Chondrocyte (in vitro differentiated cells): ENCODE results near the gene TFEB. TPM values are rescaled to one million over a fixed set of nuclear protein-coding genes. Genes with fewer than 3 reads are reported as not detected.

Experiments used
- DNase-seq: peaks from one replicate; pipeline ENCODE4 v3.0.0; 2021; ENCODE audit warnings: mixed read lengths, low spot score
- H3K27ac Mint-ChIP-seq: one replicate; pipeline ENCODE4 v1.8.0; 2021; ENCODE audit warnings: mild to moderate bottlenecking, moderate library complexity, mixed read lengths; ENCODE audit not compliant: unreplicated experiment
- H3K27me3 Mint-ChIP-seq: 2 replicates; pipeline ENCODE4 v1.8.0; 2021; ENCODE audit warnings: low read depth, mixed read lengths
- H3K36me3 Mint-ChIP-seq: 2 replicates; pipeline ENCODE4 v1.8.0; 2021; ENCODE audit warnings: low read depth, mixed read lengths
- H3K4me1 Mint-ChIP-seq: 2 replicates; pipeline ENCODE4 v1.8.0; 2021; ENCODE audit warnings: low read depth, mild to moderate bottlenecking, mixed read lengths
- H3K4me3 Mint-ChIP-seq: one replicate; pipeline ENCODE4 v1.8.0; 2021; ENCODE audit warnings: mild to moderate bottlenecking, moderate library complexity, mixed read lengths; ENCODE audit not compliant: unreplicated experiment
- H3K9me3 Mint-ChIP-seq: 2 replicates; pipeline ENCODE4 v1.8.0; 2021; ENCODE audit warnings: low read depth, mixed read lengths
- CTCF ChIP-seq: fragments of 200-600 bp; sonication (generic); IDR thresholded peaks from 2 replicates; pipeline ENCODE4 v1.5.0; 2021; ENCODE audit warnings: antibody characterized with exemption, mild to moderate bottlenecking, moderate library complexity
- long read RNA-seq: library from polyadenylated mRNA; stranded (forward); transcript quantifications from one replicate; pipeline ENCODE4 v2.0.0, GENCODE V29; 2021
- total RNA-seq: library from RNA; stranded (reverse); gene quantifications from 3 replicates; pipeline ENCODE4 v1.2.1, GENCODE V29; 2021

The TFEB gene
- total RNA-seq: 10.7 to 12.4 TPM (median 11.6 TPM) in 3 replicates
- long read RNA-seq, transcript TFEB-204 (9 exons, 2,331 nt): major isoform, 18 of 27 reads
- long read RNA-seq, partial matches to known transcripts: 1 of 27 reads
- long read RNA-seq, other reads (novel, unspliced or antisense): 7 of 27 reads

GRCh38 chr6:41735427-41736185 is at the start of gene TFEB:
Gene TFEB (minus strand): TSS chr6:41735608. CDS start chr6:41691213, 44,395 bp downstream.
- Mint-ChIP-seq H3K36me3 (no peaks in the 10 kb centered on the region), H3K9me3 (no peaks in the 10 kb centered on the region), H3K27ac (peak within 1 kb of the TSS; percentile 68), H3K4me3 (peak within 1 kb of the TSS; percentile 68), H3K4me1 (peaks cover 33% of the 10 kb centered on the region), H3K27me3 (no peaks in the 10 kb centered on the region)
- DNase-seq: peak; percentile 97
- TF ChIP-seq CTCF: peak; percentile 84

GRCh38 chr6:41784581-41785171 is 49.3 kb upstream of the TFEB start:
- no peak overlapping the region for H3K4me3 Mint-ChIP-seq
- H3K36me3 Mint-ChIP-seq: peaks cover 3% of the 10 kb centered on the region
- no peak for TF ChIP-seq CTCF

GRCh38 chr6:41783106-41783780 is 47.8 kb upstream of the TFEB start:
- DNase-seq: peak; percentile 59
- Mint-ChIP-seq H3K4me3 (no peak overlapping the region), H3K9me3 (no peaks in the 10 kb centered on the region), H3K27ac (no peak overlapping the region), H3K27me3 (no peaks in the 10 kb centered on the region), H3K36me3 (peaks cover 3% of the 10 kb centered on the region), H3K4me1 (peaks cover 26% of the 10 kb centered on the region)
- TF ChIP-seq CTCF: no peak

More at GRCh38 chr6:41784581-41785171, 49.3 kb upstream of the TFEB start:
- Mint-ChIP-seq H3K27me3 (no peaks in the 10 kb centered on the region), H3K27ac (no peak overlapping the region), H3K9me3 (no peaks in the 10 kb centered on the region), H3K4me1 (peaks cover 26% of the 10 kb centered on the region)
- DNase-seq: peak; percentile 48

GRCh38 chr6:41781366-41781730 is 45.9 kb upstream of the TFEB start:
- peak; percentile 38 for DNase-seq
- Mint-ChIP-seq H3K27ac (peak overlapping the region; percentile 38), H3K36me3 (peaks cover 3% of the 10 kb centered on the region), H3K27me3 (no peaks in the 10 kb centered on the region), H3K4me3 (peak overlapping the region; percentile 90), H3K9me3 (no peaks in the 10 kb centered on the region), H3K4me1 (peaks cover 23% of the 10 kb centered on the region)
- TF ChIP-seq CTCF: no peak
